PC-9 (cell line): ENCODE measurements around the gene PLEKHG4B.

Experiments used
- CTCF ChIP-seq: fragments of 200-600 bp; sonication (generic); conservative IDR thresholded peaks from 2 replicates; pipeline ENCODE4 v1.6.1; 2017; ENCODE audit warnings: mixed run types, antibody characterized with exemption, mild to moderate bottlenecking, moderate library complexity
- EZH2 ChIP-seq: fragments of 200-600 bp; sonication (generic); IDR thresholded peaks from 2 replicates; pipeline ENCODE4 v1.8.0; 2017; ENCODE audit warnings: antibody characterized with exemption, low read depth

GRCh38 chr5:136901-137300, 44.9 kb downstream of the PLEKHG4B start:
- TF ChIP-seq CTCF (0 out of 2 replicates have a peak, but pooled peaks have one; percentile 34), EZH2 (no peak)
